IMR-90 (cell line): ENCODE data around the gene C1orf52. TPM values are rescaled to one million over a fixed set of nuclear protein-coding genes. Genes with fewer than 3 reads are reported as not detected.

ENCODE experiments used
- ATAC-seq: fragments of 200-7000 bp; cut with Tn5 transposase; 2 replicates; pipeline ENCODE4 v1.9.1; 2020; ENCODE audit warnings: low read depth, mild to moderate bottlenecking, moderate library complexity
- BruUV-seq: library from RNA; stranded (reverse); fragments of 400-500 nt; replicated peaks from 2 replicates; lab custom pipeline; 2021; lab: Mats Ljungman, UMichigan
- CTCF ChIA-PET: fragments of 300-600 bp; formaldehyde crosslinking; extraction: SDS; loops from one replicate; lab custom pipeline; 2021; ENCODE audit warnings: antibody characterized with exemption; lab: Yijun Ruan, JAX
- POLR2A ChIA-PET: fragments of 300-600 bp; sonication (Branson Sonifier 250); formaldehyde crosslinking; loops from one replicate; lab custom pipeline; 2022; ENCODE audit warnings: antibody characterized with exemption; ENCODE audit not compliant: unreplicated experiment; lab: Charles Lee
- DNase-seq: peaks from one replicate; pipeline ENCODE4 v3.0.0; 2013
- H2AFZ ChIP-seq: replicated peaks from 2 replicates; pipeline ENCODE3; 2013; ENCODE audit warnings: low read length, mild to moderate bottlenecking; ENCODE audit not compliant: poor library complexity
- H2AK5ac ChIP-seq: 2 replicates; pipeline ENCODE4 v1.6.1; 2013; ENCODE audit warnings: low read depth, low read length, inconsistent platforms
- H2AK9ac ChIP-seq: replicated peaks from 2 replicates; pipeline ENCODE3; 2013; ENCODE audit warnings: mild to moderate bottlenecking, low read depth, low read length, moderate library complexity; ENCODE audit not compliant: poor library complexity
- H2BK120ac ChIP-seq: 2 replicates; pipeline ENCODE4 v1.6.1; 2013; ENCODE audit warnings: low read depth, low read length, inconsistent platforms
- H2BK15ac ChIP-seq: 3 replicates; pipeline ENCODE4 v1.6.1; 2013; ENCODE audit warnings: low read depth, low read length, inconsistent platforms
- H2BK20ac ChIP-seq: 2 replicates; pipeline ENCODE4 v1.6.1; 2013; ENCODE audit warnings: low read depth, mild to moderate bottlenecking, inconsistent platforms, low read length, moderate library complexity
- H2BK5ac ChIP-seq: 2 replicates; pipeline ENCODE4 v1.6.1; 2013; ENCODE audit warnings: mild to moderate bottlenecking, low read depth, low read length, inconsistent platforms; ENCODE audit not compliant: poor library complexity, severe bottlenecking
- H3K14ac ChIP-seq: replicated peaks from 2 replicates; pipeline ENCODE4 v1.6.1; 2013; ENCODE audit warnings: low read depth, low read length, inconsistent platforms
- H3K18ac ChIP-seq: 2 replicates; pipeline ENCODE4 v1.6.1; 2013; ENCODE audit warnings: low read depth, low read length, control low read depth
- H3K23ac ChIP-seq: 2 replicates; pipeline ENCODE4 v1.6.1; 2013; ENCODE audit warnings: low read depth, low read length, inconsistent platforms
- H3K27ac ChIP-seq: 2 replicates; pipeline ENCODE4 v1.5.1; 2013; ENCODE audit warnings: mild to moderate bottlenecking, control low read depth, low read length; ENCODE audit not compliant: insufficient read depth
- H3K27me3 ChIP-seq: 2 replicates; pipeline ENCODE4 v1.6.1; 2013; ENCODE audit warnings: low read length; ENCODE audit not compliant: control insufficient read depth, insufficient read depth
- H3K36me3 ChIP-seq: 2 replicates; pipeline ENCODE4 v1.6.1; 2013; ENCODE audit warnings: low read length, mixed read lengths; ENCODE audit not compliant: control insufficient read depth, insufficient read depth
- H3K4ac ChIP-seq: 2 replicates; pipeline ENCODE4 v1.6.1; 2013; ENCODE audit warnings: low read depth, low read length, inconsistent platforms
- H3K4me1 ChIP-seq: 2 replicates; pipeline ENCODE4 v1.6.1; 2013; ENCODE audit warnings: low read length, mixed read lengths; ENCODE audit not compliant: control insufficient read depth, insufficient read depth
- H3K4me2 ChIP-seq: 2 replicates; pipeline ENCODE4 v1.6.1; 2013; ENCODE audit warnings: low read depth, mild to moderate bottlenecking, control low read depth, low read length, moderate library complexity
- H3K4me3 ChIP-seq: 2 replicates; pipeline ENCODE4 v1.5.1; 2013; ENCODE audit warnings: low read depth, mild to moderate bottlenecking, control low read depth, low read length, moderate library complexity; ENCODE audit not compliant: insufficient read depth
- H3K56ac ChIP-seq: 2 replicates; pipeline ENCODE4 v1.6.1; 2013; ENCODE audit warnings: low read length, inconsistent platforms; ENCODE audit not compliant: insufficient read depth; ENCODE audit errors: extremely low read depth
- H3K79me1 ChIP-seq, 2 experiments: 2 replicates each; pipeline ENCODE4 v1.6.1; 2013; ENCODE audit warnings: low read length in 2 of 2, inconsistent platforms in 1 of 2, low read depth in 1 of 2
- H3K9ac ChIP-seq: 2 replicates; pipeline ENCODE4 v1.6.1; 2013; ENCODE audit warnings: low read depth, low read length, control low read depth
- H3K9me1 ChIP-seq: 2 replicates; pipeline ENCODE4 v1.6.1; 2013; ENCODE audit warnings: low read length, inconsistent platforms; ENCODE audit not compliant: insufficient read depth
- H3K9me3 ChIP-seq: 2 replicates; pipeline ENCODE4 v1.6.1; 2013; ENCODE audit warnings: low read length; ENCODE audit not compliant: control insufficient read depth, insufficient read depth
- H4K20me1 ChIP-seq: 2 replicates; pipeline ENCODE4 v1.6.1; 2013; ENCODE audit warnings: low read length, inconsistent platforms; ENCODE audit not compliant: insufficient read depth
- H4K5ac ChIP-seq: 2 replicates; pipeline ENCODE4 v1.6.1; 2013; ENCODE audit warnings: mild to moderate bottlenecking, low read depth, low read length, control low read depth
- H4K8ac ChIP-seq, 2 experiments: 2 replicates each; pipeline ENCODE4 v1.6.1; 2013; ENCODE audit warnings: low read depth in 2 of 2, low read length in 2 of 2, control low read depth in 1 of 2, inconsistent platforms in 1 of 2
- H4K91ac ChIP-seq: 2 replicates; pipeline ENCODE4 v1.6.1; 2013; ENCODE audit warnings: low read depth, low read length, inconsistent platforms; ENCODE audit not compliant: insufficient read depth
- BHLHE40 ChIP-seq: fragments of 150-350 bp; IDR thresholded peaks from 2 replicates; pipeline ENCODE4 v1.6.1; 2016; ENCODE audit warnings: mild to moderate bottlenecking, low read depth, low read length
- CTCF ChIP-seq: conservative IDR thresholded peaks from 2 replicates; pipeline ENCODE4 v1.5.1; 2012; ENCODE audit warnings: mild to moderate bottlenecking, low read depth, low read length, improper control_type of control experiment
- MAFK ChIP-seq: IDR thresholded peaks from 2 replicates; pipeline ENCODE4 v1.6.1; 2012; ENCODE audit warnings: low read depth, low read length, improper control_type of control experiment
- SMC3 ChIP-seq: fragments of 150-350 bp; IDR thresholded peaks from 2 replicates; pipeline ENCODE4 v1.6.1; 2016; ENCODE audit warnings: low read depth, mild to moderate bottlenecking, antibody characterized with exemption, low read length, moderate library complexity
- USF2 ChIP-seq: fragments of 150-350 bp; IDR thresholded peaks from 2 replicates; pipeline ENCODE4 v1.6.1; 2017; ENCODE audit warnings: mild to moderate bottlenecking, antibody characterized with exemption, low read length, low read depth
- dilution Hi-C: fragments of 300-500 bp; cut with HindIII; formaldehyde crosslinking; loops from one replicate; pipeline ENCODE4 v1.14.3; 2018; ENCODE audit warnings: low sequenced_read_pairs; ENCODE audit not compliant: unreplicated experiment
- in situ Hi-C: fragments of 300-500 bp; cut with MboI; formaldehyde crosslinking; loops from 3 replicates; pipeline ENCODE4 v1.14.3; 2019; ENCODE audit warnings: low sequenced_read_pairs, inconsistent platforms, mixed read lengths
- intact Hi-C: fragments of 100-400 bp; cut with micrococcal nuclease; formaldehyde crosslinking; loops from 2 replicates; pipeline ENCODE4 v1.10.0; 2022
- polyA plus RNA-seq, 3 experiments: library from polyadenylated mRNA; depleted of rRNA; stranded (reverse); fragments of >200 nt; gene quantifications; 2 replicates each; pipeline ENCODE4 v1.2.3, GENCODE V29; 2012; ENCODE audit warnings: low replicate concordance in 1 of 3
- total RNA-seq: library from RNA; depleted of rRNA; stranded (reverse); fragments of >200 nt; gene quantifications from 2 replicates; pipeline ENCODE4 v1.2.3, GENCODE V29; 2012

The C1orf52 gene
- total and polyA plus RNA-seq, 2 of the 4 experiments (the other 2 are of a cell fraction) = 16.3 to 33.5 TPM

- dilution Hi-C loops (no loop called here), intact Hi-C loops (no loop called here), in situ Hi-C loops (loop anchor here (5.0 kb wide), 1 partner anchor 121 kb away; no protein-coding TSS in a partner anchor)
Observed at GRCh38 chr1:85243372-85243771, 16.1 kb downstream of the C1orf52 start.

More at GRCh38 chr1:85243372-85243771, 16.1 kb downstream of the C1orf52 start:
- CTCF ChIA-PET = interaction anchor here (0.5 to 3.3 kb wide), 4 partner anchors 11 to 215 kb away, joined by 3 to 12 read pairs (median 4); no protein-coding TSS in a partner anchor
- Histone ChIP-seq H2AK5ac (no peak overlapping the region), H3K4ac (no peak overlapping the region), H3K4me2 (no peak overlapping the region), H4K5ac (no peak overlapping the region), H4K91ac (no peak overlapping the region), H4K8ac (no peak overlapping the region; a peak in 1 of 4 replicates), H2AK9ac (no peak overlapping the region), H2BK20ac (no peak overlapping the region), H3K4me1 (peaks cover 27% of the 10 kb centered on the region), H3K79me1 (no peaks in the 10 kb centered on the region), H3K23ac (no peak overlapping the region), H3K36me3 (no peaks in the 10 kb centered on the region), H3K27ac (no peak overlapping the region), H3K4me3 (no peak overlapping the region), H3K9ac (no peak overlapping the region), H2BK15ac (no peak overlapping the region), H3K56ac (no peak overlapping the region), H2BK5ac (peak overlapping the region; percentile 24), H3K27me3 (no peaks in the 10 kb centered on the region), H2BK120ac (no peak overlapping the region), H4K20me1 (no peaks in the 10 kb centered on the region), H3K18ac (no peak overlapping the region), H3K9me3 (no peaks in the 10 kb centered on the region), H3K9me1 (no peaks in the 10 kb centered on the region), H2AFZ (no peak overlapping the region), H3K14ac (no peak overlapping the region)
- TF ChIP-seq BHLHE40 = no peak
- TF ChIP-seq USF2 = no peak
- TF ChIP-seq MAFK = no peak
- no peak for TF ChIP-seq SMC3
- TF ChIP-seq CTCF = no peak
- peak; percentile 34 for DNase-seq
- POLR2A ChIA-PET = no interaction called here
- ATAC-seq = peak; percentile 19; the same call in 1 of the 2 replicates
- no TSS peak for BruUV-seq
